ENCODE results near the gene WDR19. TPM values are rescaled to one million over a fixed set of nuclear protein-coding genes. Genes with fewer than 3 reads are reported as not detected.
"Not testable (repeated sequence)": the region's sequence is repeated elsewhere in the genome, so short reads cannot be mapped to it uniquely, and the experiment has no call there.

Gene WDR19
- 10 to 100 TPM; 13.6 to 27.4 (median 26.1) TPM for polyA plus RNA-seq

- 0 to 1% (median 1%) methylated on average over 48 of the region's 48 CpGs for WGBS, 3 donors
- no peak within 1 kb of the TSS for H3K27ac ChIP-seq (ENCODE audit: low read depth, low read length)
Measured at GRCh38 chr4:39181905-39182638, at the start of gene WDR19. WDR19 (plus strand) TSS chr4:39182529; CDS start chr4:39182558, 29 bp downstream.

GRCh38 chr4:39133623-39134022 is 48.7 kb upstream of the WDR19 start:
- 97 to 98% (median 98%) methylated on average over 3 of the region's 3 CpGs for WGBS, 3 donors
- H3K27ac ChIP-seq (ENCODE audit: low read depth, low read length): no peak overlapping the region

- WGBS, 3 donors: 41 to 59% (median 51%) methylated on average over 2 of the region's 2 CpGs
- H3K27ac ChIP-seq (ENCODE audit: low read depth, low read length): no peak overlapping the region
Measured at GRCh38 chr4:39134683-39135306, 47.5 kb upstream of the WDR19 start.

- WGBS, 3 donors: 66 to 86% (median 81%) methylated on average over 3 of the region's 3 CpGs
- not testable (repeated sequence) for H3K27ac ChIP-seq (ENCODE audit: low read depth, low read length)
Measured at GRCh38 chr4:39138227-39138626, 44.1 kb upstream of the WDR19 start.

GRCh38 chr4:39146211-39146610 is 36.1 kb upstream of the WDR19 start:
- 68 to 84% (median 82%) methylated on average over 1 of the region's 1 CpG for WGBS, 3 donors
- no peak overlapping the region for H3K27ac ChIP-seq (ENCODE audit: low read depth, low read length)

GRCh38 chr4:39154009-39154408 is 28.3 kb upstream of the WDR19 start:
- 87 to 97% (median 96%) methylated on average over 4 of the region's 4 CpGs for WGBS, 3 donors
- no peak overlapping the region for H3K27ac ChIP-seq (ENCODE audit: low read depth, low read length)

- no peak overlapping the region for H3K27ac ChIP-seq (ENCODE audit: low read depth, low read length)
- WGBS, 3 donors: 90 to 92% (median 91%) methylated on average over 2 of the region's 2 CpGs
Measured at GRCh38 chr4:39157520-39157919, 24.8 kb upstream of the WDR19 start.

GRCh38 chr4:39166177-39166576 is 16.2 kb upstream of the WDR19 start:
- WGBS, 3 donors: 62 to 76% (median 65%) methylated on average over 3 of the region's 3 CpGs
- H3K27ac ChIP-seq (ENCODE audit: low read depth, low read length): no peak overlapping the region

- no peak overlapping the region for H3K27ac ChIP-seq (ENCODE audit: low read depth, low read length)
- 73 to 91% (median 91%) methylated on average over 7 of the region's 7 CpGs for WGBS, 3 donors
Measured at GRCh38 chr4:39166669-39167068, 15.7 kb upstream of the WDR19 start.

GRCh38 chr4:39169426-39169825 is 12.9 kb upstream of the WDR19 start:
- WGBS, 3 donors: 41 to 51% (median 51%) methylated on average over 3 of the region's 3 CpGs
- no peak overlapping the region for H3K27ac ChIP-seq (ENCODE audit: low read depth, low read length)

GRCh38 chr4:39170301-39170700 is 12.0 kb upstream of the WDR19 start:
- WGBS, 3 donors: 86 to 93% (median 90%) methylated on average over 12 of the region's 12 CpGs
- no peak overlapping the region for H3K27ac ChIP-seq (ENCODE audit: low read depth, low read length)

- H3K27ac ChIP-seq (ENCODE audit: low read depth, low read length): no peak overlapping the region
Measured at GRCh38 chr4:39178706-39179105, 3.6 kb upstream of the WDR19 start.

- no peak overlapping the region for H3K27ac ChIP-seq (ENCODE audit: low read depth, low read length)
- WGBS, 3 donors: 55 to 66% (median 63%) methylated on average over 3 of the region's 3 CpGs
Measured at GRCh38 chr4:39179681-39180080, 2.6 kb upstream of the WDR19 start.

GRCh38 chr4:39180629-39181028 is 1.7 kb upstream of the WDR19 start:
- whole genome bisulfite sequencing, 3 donors: 93 to 98% (median 96%) methylated on average over 17 of the region's 17 CpGs
- not testable (repeated sequence) for H3K27ac ChIP-seq (ENCODE audit: low read depth, low read length)

GRCh38 chr4:39181520-39181904 is 817 bp upstream of the WDR19 start:
- no peak overlapping the region for H3K27ac ChIP-seq (ENCODE audit: low read depth, low read length)
- 51 to 76% (median 75%) methylated on average over 9 of the region's 9 CpGs for WGBS, 3 donors

- H3K27ac ChIP-seq (ENCODE audit: low read depth, low read length): no peak overlapping the region
- 96 to 99% (median 96%) methylated on average over 3 of the region's 3 CpGs for WGBS, 3 donors
Measured at GRCh38 chr4:39201963-39202362, 19.6 kb downstream of the WDR19 start.

GRCh38 chr4:39204543-39204942 is 22.2 kb downstream of the WDR19 start:
- no peak overlapping the region for H3K27ac ChIP-seq (ENCODE audit: low read depth, low read length)

GRCh38 chr4:39205000-39205399 is 22.7 kb downstream of the WDR19 start:
- no peak overlapping the region for H3K27ac ChIP-seq (ENCODE audit: low read depth, low read length)
- WGBS, 3 donors: 78 to 87% (median 79%) methylated on average over 1 of the region's 1 CpG

- no peak overlapping the region for H3K27ac ChIP-seq (ENCODE audit: low read depth, low read length)
- 78 to 89% (median 87%) methylated on average over 3 of the region's 3 CpGs for WGBS, 3 donors
Measured at GRCh38 chr4:39205476-39205875, 23.1 kb downstream of the WDR19 start.

GRCh38 chr4:39227906-39228305 is 45.6 kb downstream of the WDR19 start:
- H3K27ac ChIP-seq (ENCODE audit: low read depth, low read length): no peak overlapping the region
- WGBS, 3 donors: 46 to 91% (median 89%) methylated on average over 2 of the region's 2 CpGs

All from adipose tissue (tissue), 3 donors.